Fibroblast of lung (primary cell): ENCODE measurements around the gene RASSF10. TPM values are rescaled to one million over a fixed set of nuclear protein-coding genes. Genes with fewer than 3 reads are reported as not detected.

ENCODE experiments used
- DNase-seq, 2 donors: peaks; one replicate each; pipeline versions ENCODE4 v3.0.0 to v3.0.0-alpha.2; 2010; ENCODE audit warnings: low read depth in 2 of 2
- H2AFZ ChIP-seq: 2 replicates; pipeline ENCODE4 v1.5.1; 2012; ENCODE audit warnings: low read length, control low read depth, inconsistent platforms
- H3K27ac ChIP-seq: 2 replicates; pipeline ENCODE4 v1.5.1; 2011; ENCODE audit warnings: low read length, control low read depth; ENCODE audit not compliant: insufficient read depth
- H3K27me3 ChIP-seq: 2 replicates; pipeline ENCODE4 v1.5.1; 2011; ENCODE audit warnings: mild to moderate bottlenecking, low read length; ENCODE audit not compliant: control insufficient read depth, insufficient read depth
- H3K36me3 ChIP-seq: 2 replicates; pipeline ENCODE4 v1.5.1; 2011; ENCODE audit warnings: low read length; ENCODE audit not compliant: control insufficient read depth, insufficient read depth
- H3K4me1 ChIP-seq: 2 replicates; pipeline ENCODE4 v1.5.1; 2011; ENCODE audit warnings: low read length; ENCODE audit not compliant: control insufficient read depth, insufficient read depth; ENCODE audit errors: extremely low read depth
- H3K4me2 ChIP-seq: 2 replicates; pipeline ENCODE4 v1.5.1; 2011; ENCODE audit warnings: low read length, control low read depth; ENCODE audit not compliant: insufficient read depth; ENCODE audit errors: extremely low read depth
- H3K4me3 ChIP-seq, 4 experiments: fragments of 200-600 bp in 1 of 4; sonication (generic) in 1 of 4; replicated peaks in 1 of 4; 2 replicates each; pipeline ENCODE4 v1.5.1; 2011 to 2016; ENCODE audit warnings: low read length in 4 of 4, low read depth in 3 of 4, mild to moderate bottlenecking in 3 of 4, control low read depth in 2 of 4, inconsistent platforms in 1 of 4, mixed read lengths in 1 of 4; ENCODE audit not compliant: insufficient read depth in 1 of 4; ENCODE audit errors: control extremely low read depth in 1 of 4
- H3K79me2 ChIP-seq: 2 replicates; pipeline ENCODE4 v1.5.1; 2012; ENCODE audit warnings: mild to moderate bottlenecking, low read length, inconsistent platforms; ENCODE audit not compliant: control insufficient read depth, insufficient read depth
- H3K9ac ChIP-seq: 2 replicates; pipeline ENCODE4 v1.5.1; 2011; ENCODE audit warnings: mild to moderate bottlenecking, low read length, control low read depth; ENCODE audit not compliant: insufficient read depth
- H3K9me3 ChIP-seq: 2 replicates; pipeline ENCODE4 v1.5.1; 2012; ENCODE audit warnings: low read depth, low read length; ENCODE audit not compliant: control insufficient read depth, insufficient read depth
- H4K20me1 ChIP-seq: 2 replicates; pipeline ENCODE4 v1.5.1; 2011; ENCODE audit warnings: low read length; ENCODE audit not compliant: control insufficient read depth, insufficient read depth; ENCODE audit errors: extremely low read depth
- EZH2 ChIP-seq: IDR thresholded peaks from 2 replicates; pipeline ENCODE4 v1.5.1; 2012; ENCODE audit warnings: low read length, control low read depth, mild to moderate bottlenecking; ENCODE audit errors: missing control alignments
- polyA plus RNA-seq, 2 donors: library from polyadenylated mRNA; depleted of rRNA in 1 of 2; stranded (reverse) in 1 of 2; unstranded in 1 of 2; fragments of >200 nt; gene quantifications; 2 replicates each; pipeline ENCODE4 v1.2.1, GENCODE V29; 2011 to 2012; ENCODE audit warnings: missing spikeins in 1 of 2
- total RNA-seq: library from RNA; depleted of rRNA; stranded (reverse); fragments of >200 nt; gene quantifications from 2 replicates; pipeline ENCODE4 v1.2.1, GENCODE V29; 2014
- TF ChIP-seq, protein P1 (sequence below), 2 donors: IDR thresholded peaks in 1 of 2; conservative IDR thresholded peaks in 1 of 2; 1 replicate in 1 of 2; 2 replicates in 1 of 2; pipeline ENCODE4 v1.5.1; 2011 to 2012; ENCODE audit warnings: low read length in 2 of 2, control low read depth in 1 of 2, inconsistent platforms in 1 of 2, low read depth in 1 of 2, mild to moderate bottlenecking in 1 of 2

The RASSF10 gene
- total and polyA plus RNA-seq, 2 donors (not counting 1 experiment from before 2014, with no cell fraction given), result not detected

DNA sequence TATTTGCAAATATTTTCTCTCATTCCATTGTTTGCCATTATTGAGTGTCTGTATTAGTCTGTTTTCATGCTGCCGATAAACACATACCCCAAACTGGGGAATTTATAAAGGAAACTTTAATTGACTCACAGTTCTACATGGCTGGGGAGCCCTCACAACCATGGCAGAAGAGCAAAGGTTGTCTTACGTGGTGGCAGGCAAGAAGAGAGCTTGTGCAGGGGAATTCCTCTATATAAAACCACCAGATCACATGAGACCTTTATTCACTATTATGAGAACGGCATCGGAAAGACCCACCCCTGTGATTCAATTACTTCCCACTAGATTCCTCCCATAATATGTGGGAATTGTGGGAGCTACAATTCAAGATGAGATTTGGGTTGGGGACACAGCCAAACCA lies 10.2 kb downstream of the RASSF10 start:
- no peak overlapping the region for H2AFZ ChIP-seq
- no peak overlapping the region for H3K4me2 ChIP-seq
- no peak overlapping the region for H3K9ac ChIP-seq
- no peaks in the 10 kb centered on the region for H3K9me3 ChIP-seq
- H3K79me2 ChIP-seq, result no peaks in the 10 kb centered on the region
- no peak overlapping the region for H3K27ac ChIP-seq
- DNase-seq, result no peak
- H3K36me3 ChIP-seq, result no peaks in the 10 kb centered on the region
- peaks cover 7% of the 10 kb centered on the region for H3K27me3 ChIP-seq
- no peaks in the 10 kb centered on the region for H4K20me1 ChIP-seq
- TF ChIP-seq EZH2, result no peak
- TF ChIP-seq, protein P1, sequence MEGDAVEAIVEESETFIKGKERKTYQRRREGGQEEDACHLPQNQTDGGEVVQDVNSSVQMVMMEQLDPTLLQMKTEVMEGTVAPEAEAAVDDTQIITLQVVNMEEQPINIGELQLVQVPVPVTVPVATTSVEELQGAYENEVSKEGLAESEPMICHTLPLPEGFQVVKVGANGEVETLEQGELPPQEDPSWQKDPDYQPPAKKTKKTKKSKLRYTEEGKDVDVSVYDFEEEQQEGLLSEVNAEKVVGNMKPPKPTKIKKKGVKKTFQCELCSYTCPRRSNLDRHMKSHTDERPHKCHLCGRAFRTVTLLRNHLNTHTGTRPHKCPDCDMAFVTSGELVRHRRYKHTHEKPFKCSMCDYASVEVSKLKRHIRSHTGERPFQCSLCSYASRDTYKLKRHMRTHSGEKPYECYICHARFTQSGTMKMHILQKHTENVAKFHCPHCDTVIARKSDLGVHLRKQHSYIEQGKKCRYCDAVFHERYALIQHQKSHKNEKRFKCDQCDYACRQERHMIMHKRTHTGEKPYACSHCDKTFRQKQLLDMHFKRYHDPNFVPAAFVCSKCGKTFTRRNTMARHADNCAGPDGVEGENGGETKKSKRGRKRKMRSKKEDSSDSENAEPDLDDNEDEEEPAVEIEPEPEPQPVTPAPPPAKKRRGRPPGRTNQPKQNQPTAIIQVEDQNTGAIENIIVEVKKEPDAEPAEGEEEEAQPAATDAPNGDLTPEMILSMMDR (conservative IDR thresholded peaks at IDR 0.05 in 1 of 2, IDR thresholded peaks at IDR 0.05 in 1 of 2; ENCODE audit: low read depth in 1 of 2, low read length in 2 of 2), result no peak
- H3K4me1 ChIP-seq, result no peaks in the 10 kb centered on the region
- H3K4me3 ChIP-seq, result no peak overlapping the region

DNA sequence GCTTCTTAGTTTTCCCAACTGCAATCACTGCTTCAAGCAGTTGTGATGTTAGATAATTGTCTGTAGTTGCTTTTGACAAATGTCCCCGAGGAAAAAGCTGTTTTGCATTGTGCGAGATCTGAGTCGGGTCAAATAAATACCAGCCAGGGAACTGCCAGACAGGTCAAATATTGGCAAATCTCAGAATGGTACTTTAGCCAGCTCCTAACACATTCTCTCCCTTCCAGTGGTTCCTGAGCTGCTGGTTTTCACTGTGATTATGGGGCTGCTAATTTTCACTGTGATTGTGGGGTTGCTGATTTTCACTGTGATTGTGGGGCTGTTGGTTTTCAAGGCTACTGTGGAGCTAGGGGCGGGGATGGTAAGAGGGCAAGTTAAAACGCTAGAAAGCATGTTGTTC lies 14.3 kb downstream of the RASSF10 start:
- Histone ChIP-seq H3K79me2 (no peaks in the 10 kb centered on the region), H3K27me3 (peaks cover 30% of the 10 kb centered on the region), H3K4me1 (no peaks in the 10 kb centered on the region), H3K9me3 (no peaks in the 10 kb centered on the region), H3K36me3 (no peaks in the 10 kb centered on the region), H3K4me3 (no peak overlapping the region), H2AFZ (no peak overlapping the region), H3K4me2 (no peak overlapping the region), H3K27ac (no peak overlapping the region), H3K9ac (no peak overlapping the region), H4K20me1 (no peaks in the 10 kb centered on the region)
- TF ChIP-seq, protein P1 (conservative IDR thresholded peaks at IDR 0.05 in 1 of 2, IDR thresholded peaks at IDR 0.05 in 1 of 2; ENCODE audit: low read depth in 1 of 2, low read length in 2 of 2), result no peak
- TF ChIP-seq EZH2, result no peak
- no peak for DNase-seq

DNA sequence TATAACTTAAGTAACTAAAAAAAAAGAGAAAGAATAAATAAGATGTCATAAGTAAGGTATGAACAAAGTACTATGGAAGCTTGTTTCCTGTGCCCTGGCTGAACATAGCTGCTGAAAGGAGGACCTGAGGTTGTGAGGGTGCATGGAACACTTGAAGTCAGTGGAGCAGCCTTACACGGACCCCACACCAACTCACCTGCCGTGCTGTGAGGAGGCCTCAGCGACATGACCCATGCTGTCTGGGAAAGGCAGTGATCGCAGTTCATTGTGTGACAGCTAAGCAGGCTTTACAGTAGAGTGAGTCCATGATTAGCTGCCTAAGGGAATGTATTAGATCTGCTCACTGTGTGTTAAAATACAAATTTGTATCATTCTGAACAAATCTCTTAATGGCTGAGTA lies 17.6 kb downstream of the RASSF10 start:
- Histone ChIP-seq H3K4me3 (no peak overlapping the region), H3K27me3 (peaks cover 38% of the 10 kb centered on the region), H3K4me2 (no peak overlapping the region), H4K20me1 (no peaks in the 10 kb centered on the region), H3K36me3 (no peaks in the 10 kb centered on the region), H3K4me1 (no peaks in the 10 kb centered on the region), H3K9me3 (no peaks in the 10 kb centered on the region), H3K79me2 (no peaks in the 10 kb centered on the region), H2AFZ (no peak overlapping the region), H3K9ac (no peak overlapping the region), H3K27ac (no peak overlapping the region)
- DNase-seq, result no peak
- no peak for TF ChIP-seq EZH2
- TF ChIP-seq, protein P1 (conservative IDR thresholded peaks at IDR 0.05 in 1 of 2, IDR thresholded peaks at IDR 0.05 in 1 of 2; ENCODE audit: low read depth in 1 of 2, low read length in 2 of 2), result no peak
